HG03565 (cell line): ENCODE results near the gene CCDC188.

Source experiments
- ATAC-seq: cut with Tn5 transposase; IDR thresholded peaks from one replicate; pipeline ENCODE4 v1.9.1; 2021; ENCODE audit warnings: mild to moderate bottlenecking, moderate library complexity; ENCODE audit not compliant: unreplicated experiment

The CCDC188 gene

GRCh38 chr22:20123366-20124082, 27.3 kb downstream of the CCDC188 start:
- ATAC-seq: no peak

GRCh38 chr22:20121856-20122415, 28.9 kb downstream of the CCDC188 start:
- ATAC-seq: no peak

GRCh38 chr22:20118300-20119020, 32.4 kb downstream of the CCDC188 start:
- no peak for ATAC-seq

- peak; percentile 13 for ATAC-seq
Measured at GRCh38 chr22:20117633-20118299, 33.1 kb downstream of the CCDC188 start.

- peak; percentile 61 for ATAC-seq
Measured at GRCh38 chr22:20116951-20117632, 33.8 kb downstream of the CCDC188 start, which contains the start of gene TRMT2A. TSS of gene TRMT2A (minus strand) at chr22:20117226. CDS start at chr22:20116906, 320 bp downstream.

- no peak for ATAC-seq
Measured at GRCh38 chr22:20116376-20116950, 34.4 kb downstream of the CCDC188 start.

- ATAC-seq: no peak
Measured at GRCh38 chr22:20115691-20116375, 35.0 kb downstream of the CCDC188 start, which contains the start of gene RANBP1. TSS of gene RANBP1 (plus strand) at chr22:20116104. CDS start at chr22:20116185, 81 bp downstream.

- ATAC-seq: no peak
Measured at GRCh38 chr22:20114506-20115475, 36.1 kb downstream of the CCDC188 start.

GRCh38 chr22:20113551-20114310, 37.1 kb downstream of the CCDC188 start:
- ATAC-seq: no peak

GRCh38 chr22:20112623-20113511, 38.0 kb downstream of the CCDC188 start:
- no peak for ATAC-seq

GRCh38 chr22:20111689-20112622, 38.9 kb downstream of the CCDC188 start:
- no peak for ATAC-seq

- ATAC-seq: no peak
Measured at GRCh38 chr22:20111045-20111688, 39.7 kb downstream of the CCDC188 start.

- ATAC-seq: no peak
Measured at GRCh38 chr22:20110359-20110985, 40.4 kb downstream of the CCDC188 start.

GRCh38 chr22:20109411-20110358, 41.2 kb downstream of the CCDC188 start:
- ATAC-seq: no peak
